ENCODE measurements around the gene SSH2.

SSH2 gene

GRCh38 chr17:29649359-29649758, 280.7 kb downstream of the SSH2 start:
- no peak for TF ChIP-seq CTCF (IDR thresholded peaks at IDR 0.05; ENCODE audit: control insufficient read depth, insufficient read depth, low read depth, low read length, missing control alignments)
- DNase-seq (ENCODE audit: low read depth): no peak
- H3K4me3 ChIP-seq (ENCODE audit: control insufficient read depth, low read depth, low read length): no peak overlapping the region

GRCh38 chr17:29648005-29648404, 282.0 kb downstream of the SSH2 start:
- no peak for TF ChIP-seq CTCF (IDR thresholded peaks at IDR 0.05; ENCODE audit: control insufficient read depth, insufficient read depth, low read depth, low read length, missing control alignments)
- DNase-seq (ENCODE audit: low read depth): no peak
- H3K4me3 ChIP-seq (ENCODE audit: control insufficient read depth, low read depth, low read length): no peak overlapping the region

- no peak overlapping the region for H3K4me3 ChIP-seq (ENCODE audit: control insufficient read depth, low read depth, low read length)
- no peak for TF ChIP-seq CTCF (IDR thresholded peaks at IDR 0.05; ENCODE audit: control insufficient read depth, insufficient read depth, low read depth, low read length, missing control alignments)
- peak; percentile 64 for DNase-seq (ENCODE audit: low read depth)
These were observed 284.4 kb downstream of the SSH2 start for GRCh38 chr17:29645515-29646051.

- no peak overlapping the region for H3K4me3 ChIP-seq (ENCODE audit: control insufficient read depth, low read depth, low read length)
- TF ChIP-seq CTCF (IDR thresholded peaks at IDR 0.05; ENCODE audit: control insufficient read depth, insufficient read depth, low read depth, low read length, missing control alignments): no peak
- DNase-seq (ENCODE audit: low read depth): no peak
These were observed 286.2 kb downstream of the SSH2 start for GRCh38 chr17:29643817-29644160.

- no peak for TF ChIP-seq CTCF (IDR thresholded peaks at IDR 0.05; ENCODE audit: control insufficient read depth, insufficient read depth, low read depth, low read length, missing control alignments)
- DNase-seq (ENCODE audit: low read depth): no peak
- H3K4me3 ChIP-seq (ENCODE audit: control insufficient read depth, low read depth, low read length): no peak overlapping the region
These were observed 287.8 kb downstream of the SSH2 start for GRCh38 chr17:29642171-29642611.

GRCh38 chr17:29640981-29641642, 288.9 kb downstream of the SSH2 start:
- no peak overlapping the region for H3K4me3 ChIP-seq (ENCODE audit: control insufficient read depth, low read depth, low read length)
- no peak for DNase-seq (ENCODE audit: low read depth)
- no peak for TF ChIP-seq CTCF (IDR thresholded peaks at IDR 0.05; ENCODE audit: control insufficient read depth, insufficient read depth, low read depth, low read length, missing control alignments)
